Measurements from ENCODE around the gene CLCN7.

The CLCN7 gene

DNA sequence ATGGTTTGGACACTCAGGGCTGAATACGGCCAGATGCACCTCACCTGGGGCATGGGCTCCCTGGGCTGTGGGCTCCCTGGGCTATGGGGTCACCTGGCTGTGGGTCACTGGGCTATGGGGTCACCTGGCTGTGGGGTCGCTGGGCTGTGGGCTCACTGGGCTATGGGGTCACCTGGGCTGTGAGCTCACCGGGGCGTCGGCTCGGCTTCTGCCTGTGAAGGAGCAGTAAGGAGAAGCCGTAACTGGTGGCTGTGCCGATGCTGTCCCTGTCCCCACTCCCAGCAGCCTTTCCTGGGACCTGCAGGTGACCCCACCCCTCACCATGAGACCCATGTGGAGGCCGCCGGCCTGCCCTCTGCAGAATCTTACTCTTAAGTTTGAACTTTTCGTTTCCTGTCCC lies 45.8 kb downstream of the CLCN7 start:
- no peak for DNase-seq

DNA sequence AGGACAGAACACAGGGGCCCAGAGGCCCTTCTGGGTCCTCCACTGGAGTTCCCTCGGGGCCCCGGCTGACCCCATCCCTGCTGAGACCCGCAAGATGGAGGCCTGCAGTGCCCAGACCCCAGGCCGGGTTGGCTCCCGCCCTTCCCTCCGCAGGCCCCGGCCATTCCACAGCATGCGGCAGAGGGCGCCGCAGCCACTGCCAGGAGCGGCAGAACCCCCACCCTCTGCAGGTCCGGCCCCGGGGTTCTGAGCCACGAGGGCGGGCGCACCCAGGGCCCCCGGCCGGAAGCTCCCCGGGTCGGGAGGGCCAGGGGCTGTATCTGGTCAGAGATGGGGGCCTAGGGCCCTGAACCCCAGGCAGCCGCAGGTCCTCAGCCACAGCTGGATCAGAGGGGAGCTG lies 46.3 kb downstream of the CLCN7 start:
- DNase-seq, result no peak

DNA sequence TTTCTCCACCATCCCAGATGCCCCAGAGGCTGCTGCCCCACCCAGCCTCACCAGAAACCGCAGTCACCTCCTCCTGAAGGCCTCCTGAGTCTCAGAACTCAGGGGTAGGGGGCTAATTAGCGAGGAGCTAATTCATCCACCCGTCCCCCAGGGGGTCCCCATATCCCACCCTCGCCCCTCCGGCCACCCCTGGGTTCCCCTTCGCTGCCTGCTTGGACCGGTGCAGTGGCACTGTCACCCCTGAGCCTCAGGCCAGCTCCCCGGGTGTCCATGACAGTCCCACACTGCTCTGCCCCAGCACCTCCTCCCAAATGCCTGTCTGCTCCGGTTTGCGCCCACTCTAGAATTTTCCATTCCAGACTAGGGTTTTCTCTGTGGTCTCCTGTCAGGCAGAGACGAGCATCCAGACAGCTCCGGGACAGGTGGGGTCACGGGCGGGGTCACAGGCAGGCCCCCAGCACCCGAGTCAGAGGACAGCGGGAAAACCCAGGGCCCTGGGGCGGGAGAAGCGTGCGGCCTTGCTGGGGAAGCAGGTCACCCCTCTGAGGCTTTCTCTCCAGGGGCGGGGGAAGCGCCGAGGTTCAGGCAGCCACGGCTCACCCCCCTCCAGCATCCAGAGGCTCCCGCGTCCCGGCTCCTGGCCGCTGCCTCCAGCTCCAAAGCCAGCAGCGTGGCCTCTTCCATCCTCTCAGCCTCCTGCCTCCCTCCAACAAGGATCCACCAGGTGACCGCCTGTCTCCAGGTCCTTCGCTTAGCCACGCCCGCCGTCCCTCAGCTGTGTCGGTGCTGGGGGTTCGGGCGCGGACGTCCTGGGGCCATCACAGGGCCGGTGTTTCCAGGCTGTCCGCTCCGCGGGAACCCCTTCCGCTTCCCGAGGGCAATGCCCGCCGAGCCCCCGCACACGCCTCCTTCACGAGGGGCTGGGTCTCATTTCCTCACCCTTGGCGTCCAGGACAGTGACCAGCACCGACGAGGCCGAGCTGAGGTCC lies 47.1 kb downstream of the CLCN7 start:
- DNase-seq, result no peak

DNA sequence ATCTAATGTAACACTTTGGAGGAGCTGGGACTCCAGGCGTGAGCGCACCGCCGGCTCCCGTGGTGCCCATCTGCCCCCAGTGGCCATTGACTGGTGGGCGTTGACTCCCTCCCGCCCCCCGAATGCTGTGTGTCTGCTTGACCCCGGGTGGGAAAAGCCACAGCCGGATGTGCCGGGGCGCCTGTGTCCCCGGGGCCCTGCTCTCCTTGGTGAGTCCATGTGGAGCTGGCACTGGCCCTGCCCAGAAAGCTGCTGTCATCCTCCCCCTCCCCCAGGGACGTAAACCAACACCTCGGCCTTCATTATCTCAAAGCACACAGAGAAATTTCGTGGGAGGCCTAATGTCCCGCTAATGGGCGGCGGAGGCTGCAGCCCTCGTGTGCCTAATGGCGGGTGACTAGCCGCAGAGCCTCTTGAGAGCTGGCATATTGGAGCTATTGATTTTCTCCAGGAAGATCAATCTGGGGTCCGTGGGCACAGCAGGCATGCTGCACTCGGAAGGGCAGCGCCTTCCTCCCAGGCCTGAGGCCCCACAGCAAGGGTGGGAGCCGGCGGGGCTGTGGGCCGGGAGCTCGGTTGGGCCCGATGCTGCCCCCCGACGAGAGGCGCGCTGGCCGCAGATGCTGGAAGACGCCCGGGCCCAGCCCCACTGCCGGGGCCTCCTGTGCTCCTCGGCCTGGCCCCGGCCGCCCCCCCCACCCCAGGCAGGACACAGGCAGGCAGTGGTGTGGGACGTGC lies 47.9 kb downstream of the CLCN7 start:
- DNase-seq, result no peak

DNA sequence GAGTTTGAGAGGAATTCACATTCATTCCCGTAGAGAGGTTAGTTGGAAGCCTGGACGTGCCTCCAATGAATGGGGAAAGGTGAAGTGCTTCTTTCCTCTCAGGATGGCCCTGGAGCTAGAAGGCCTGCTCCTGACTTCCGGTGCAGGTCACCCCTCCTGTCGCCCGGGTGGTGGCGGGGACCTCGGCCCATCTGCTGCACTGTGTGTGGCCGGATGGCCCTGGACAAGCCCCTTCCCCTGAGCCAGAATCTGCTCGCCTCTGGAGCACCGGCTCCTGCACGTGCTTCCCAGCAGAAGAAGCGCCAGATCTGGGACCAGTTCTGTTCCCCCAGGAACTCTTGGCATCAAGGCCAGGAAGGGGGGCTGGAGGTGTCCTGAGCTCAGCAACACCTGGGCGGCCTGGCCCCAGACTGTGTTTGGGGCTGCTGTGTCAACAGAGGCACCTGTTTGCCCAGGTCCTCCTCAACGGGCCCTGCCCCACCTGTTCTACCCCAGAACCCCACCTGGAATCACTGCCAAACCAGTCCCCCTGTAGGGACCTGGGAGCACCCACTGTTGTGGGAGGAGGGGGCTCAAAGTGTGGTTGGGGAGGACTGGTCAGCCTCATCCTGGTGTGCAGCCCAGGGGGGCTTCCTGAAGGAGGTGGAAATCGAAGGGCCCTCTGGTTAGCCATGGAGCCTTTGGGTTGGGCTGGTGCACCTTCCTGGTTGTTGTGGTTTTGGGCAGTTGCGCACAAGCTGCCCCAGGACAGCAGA lies 49.0 kb downstream of the CLCN7 start:
- no peak for DNase-seq

DNA sequence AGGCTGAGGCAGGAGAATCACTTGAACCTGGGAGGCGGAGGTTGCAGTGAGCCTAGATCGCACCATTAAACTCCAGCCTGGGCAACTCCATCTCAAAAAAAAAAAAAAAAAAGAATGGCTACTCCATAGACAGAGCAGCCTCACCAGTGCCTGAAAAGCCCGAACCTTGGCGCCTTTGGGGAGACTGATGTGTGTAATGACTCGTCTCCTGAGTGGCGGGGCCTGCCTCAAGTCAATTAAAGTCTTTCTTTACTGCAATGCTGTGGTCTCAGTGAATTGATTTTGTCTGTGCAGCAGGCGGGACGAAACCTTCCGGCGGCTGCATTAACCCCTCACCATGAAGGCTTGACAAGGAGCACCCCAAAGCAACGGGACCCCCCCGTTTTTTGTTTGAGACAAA lies 50.8 kb downstream of the CLCN7 start:
- no peak for DNase-seq

DNA sequence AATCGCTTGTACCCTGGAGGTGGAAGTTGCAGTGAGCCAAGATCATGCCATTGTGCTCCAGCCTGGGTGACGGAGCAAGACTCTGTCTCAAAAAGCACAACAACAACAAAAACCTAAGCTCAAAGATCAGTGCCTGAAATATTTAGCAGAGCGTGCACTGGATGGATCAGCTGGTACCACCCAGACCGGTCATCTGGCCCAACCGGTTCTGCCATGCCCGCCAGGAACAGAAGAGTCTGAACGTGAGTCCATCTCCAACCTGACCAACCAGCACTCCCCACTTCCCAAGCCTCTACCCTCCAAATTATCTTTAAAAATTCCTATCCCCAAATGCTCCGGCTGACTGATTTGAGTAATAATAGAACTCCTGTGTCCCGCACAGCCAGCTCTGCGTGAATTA lies 52.8 kb downstream of the CLCN7 start:
- DNase-seq, result no peak

DNA sequence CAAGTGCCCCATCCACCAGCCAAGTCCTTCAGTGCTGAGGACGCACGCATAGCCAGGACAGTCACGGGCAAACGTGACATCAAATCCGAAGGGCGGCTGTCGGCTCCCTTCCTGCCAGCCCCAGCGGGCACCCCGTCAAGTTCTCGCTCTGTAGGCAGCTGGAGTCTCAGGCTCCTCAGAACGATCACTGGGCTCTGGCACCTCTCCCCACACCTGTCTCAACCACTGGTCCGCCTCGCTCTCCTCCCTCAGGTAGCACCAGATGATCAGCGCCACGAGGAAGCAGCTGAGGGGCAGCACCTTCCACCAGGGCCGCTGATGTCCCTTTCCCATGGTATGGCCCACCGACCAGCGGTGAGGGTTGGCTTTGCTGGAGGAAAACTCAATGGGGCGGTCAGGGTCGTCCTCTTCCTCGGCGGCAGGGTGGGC lies 54.7 kb downstream of the CLCN7 start:
- DNase-seq, result no peak

DNA sequence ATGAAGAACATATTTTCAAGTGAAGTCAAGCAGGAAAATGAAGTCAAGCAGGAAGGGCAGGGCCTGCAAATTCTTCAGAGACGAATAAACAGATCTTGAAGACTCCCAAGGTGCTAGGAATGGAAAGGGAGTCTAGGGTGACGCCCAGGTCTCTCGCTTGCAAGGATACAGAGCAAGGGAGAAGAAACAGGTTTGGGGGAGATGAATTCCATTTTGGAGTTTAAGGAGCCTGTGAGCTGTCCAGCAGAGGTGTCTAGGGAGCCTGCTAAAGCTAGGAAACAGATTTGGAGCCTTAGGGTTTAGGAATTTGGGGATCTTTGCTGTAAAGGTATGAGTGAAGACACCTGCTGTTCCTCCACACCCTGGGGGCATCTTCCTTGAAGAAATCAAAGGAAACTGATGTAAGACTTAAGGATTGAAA lies 58.3 kb downstream of the CLCN7 start:
- DNase-seq, result no peak

DNA sequence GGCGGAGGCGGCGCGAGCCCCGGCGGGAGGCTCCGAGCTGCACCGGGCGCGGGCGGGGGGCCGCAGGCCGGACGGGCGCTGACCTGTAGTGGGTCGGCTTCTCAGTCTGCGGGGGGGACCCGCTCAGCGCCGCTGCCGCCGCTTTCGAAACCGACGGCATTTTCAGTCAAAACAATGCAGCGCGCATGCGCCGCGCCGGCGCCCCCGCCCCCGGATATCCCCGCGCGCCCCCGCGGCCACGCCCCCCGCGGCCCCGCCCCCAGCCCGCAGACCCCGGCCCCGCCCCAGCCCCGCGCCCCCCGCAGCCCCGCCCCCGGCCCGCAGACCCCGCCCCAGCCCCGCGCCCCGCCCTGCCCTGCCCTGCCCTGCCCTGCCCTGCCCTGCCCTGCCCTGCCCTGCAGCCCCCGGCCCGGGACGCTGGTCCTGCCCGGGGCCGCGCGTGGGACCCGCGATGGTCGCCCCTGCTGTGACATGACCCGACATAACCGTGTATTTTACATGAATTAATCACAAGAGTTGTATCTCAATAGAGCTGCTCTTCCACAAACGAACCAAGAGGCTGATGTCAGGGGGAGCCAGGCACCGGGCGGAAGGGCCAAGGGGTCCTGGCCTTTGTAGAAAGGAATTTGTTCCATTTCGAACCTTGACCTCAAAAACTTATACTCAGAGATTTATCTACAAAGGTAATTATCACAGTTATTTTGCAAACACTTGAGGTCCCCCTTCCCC lies 60.1 kb downstream of the CLCN7 start, which contains the start of gene UNKL:
Gene UNKL (minus strand): TSS at position 173 of the 729 bp plus-strand sequence. CDS start 13 bp downstream, at position 160.
- DNase-seq, result peak; percentile 56

DNA sequence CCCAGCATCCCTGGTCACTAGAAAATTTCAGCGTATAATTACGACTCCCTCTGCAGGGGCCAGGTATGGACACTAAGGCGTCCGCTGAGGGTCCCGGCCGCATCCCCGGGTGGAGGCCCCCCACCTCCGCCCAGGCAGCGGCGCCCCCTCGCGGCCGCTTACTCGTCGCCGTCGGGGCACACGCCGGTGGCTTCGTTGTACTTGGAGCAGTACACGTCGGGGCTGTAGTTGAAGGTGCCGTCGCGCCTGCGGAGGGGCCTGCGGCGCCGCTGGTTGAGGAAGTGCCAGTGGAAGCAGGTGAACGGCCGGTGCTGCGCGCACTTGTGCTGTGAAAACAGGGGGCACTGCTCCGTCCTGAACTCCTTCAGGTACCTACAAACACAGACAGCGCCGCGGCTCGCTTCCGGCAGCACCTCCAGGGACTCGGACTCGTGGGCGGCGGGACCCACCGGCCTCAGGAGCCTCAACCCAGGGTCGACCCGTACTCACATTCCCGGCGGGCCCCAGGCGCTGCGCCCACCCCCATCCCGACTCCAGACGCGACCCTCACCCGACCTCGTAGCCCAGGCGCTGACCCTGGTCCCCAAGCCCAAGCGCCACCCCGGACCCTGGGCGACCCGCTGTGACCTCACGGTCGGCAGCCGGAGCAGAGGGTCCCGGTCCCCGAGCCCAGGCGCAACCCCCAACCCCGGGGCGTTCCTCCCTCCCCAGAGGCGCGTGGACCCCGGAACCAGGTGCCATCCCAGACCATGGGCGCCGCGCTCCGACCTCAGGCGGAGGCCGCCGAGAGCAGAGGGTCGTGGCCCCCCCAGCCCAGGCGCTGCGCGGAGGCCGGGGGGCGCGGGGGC lies 60.9 kb downstream of the CLCN7 start:
- DNase-seq, result peak; percentile 42

DNA sequence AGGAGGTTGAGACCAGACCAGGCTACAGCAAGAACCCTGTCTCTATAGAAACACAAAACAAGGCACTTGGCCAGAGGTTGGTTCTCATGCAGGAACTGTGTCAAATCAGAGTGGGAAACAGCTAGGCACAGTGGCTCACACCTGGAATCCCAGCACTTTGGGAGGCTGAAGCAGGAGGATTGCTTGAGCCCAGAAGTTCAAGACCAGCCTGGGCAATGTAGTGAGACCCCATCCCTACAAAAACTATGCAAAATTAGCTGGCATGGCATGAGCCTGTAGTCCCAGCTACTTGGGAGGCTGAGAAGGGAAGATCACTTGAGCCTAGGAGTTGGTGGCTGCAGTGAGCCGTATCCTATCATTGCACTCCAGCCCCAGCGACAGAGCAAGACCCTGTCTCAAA lies 62.0 kb downstream of the CLCN7 start:
- DNase-seq, result no peak

DNA sequence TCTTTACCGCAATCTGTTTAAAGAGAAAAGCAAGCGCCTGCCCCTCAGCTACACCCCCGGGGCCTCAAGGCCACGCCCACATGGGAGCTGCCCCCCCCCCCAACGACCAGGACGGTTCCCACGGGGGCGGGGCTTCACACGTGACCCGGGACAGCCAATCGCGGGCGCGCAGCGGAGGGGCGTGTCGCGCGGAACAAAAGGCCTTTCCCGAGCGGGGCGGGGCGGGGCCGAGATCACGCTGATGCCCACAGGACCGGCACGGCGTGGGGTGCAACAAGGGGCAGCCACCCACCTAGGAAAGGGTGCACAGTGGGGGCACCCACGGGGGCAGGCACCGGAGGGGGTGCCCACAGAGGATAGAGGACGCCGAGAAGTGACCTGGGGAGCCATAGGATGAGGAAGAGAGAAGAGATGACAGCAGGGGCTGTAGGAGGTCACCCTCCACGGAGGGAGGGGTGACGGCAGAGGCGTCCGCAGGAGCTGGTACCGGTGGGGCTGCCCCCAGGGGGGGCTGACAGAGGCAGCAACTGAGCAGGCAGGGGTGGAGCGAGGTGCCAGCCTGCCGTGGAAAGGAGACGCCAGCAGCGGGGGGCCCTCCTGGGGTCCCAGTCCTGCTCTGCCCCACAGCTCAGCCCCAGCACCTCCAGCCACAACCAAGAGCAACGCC lies 66.5 kb downstream of the CLCN7 start:
- DNase-seq, result peak; percentile 87

DNA sequence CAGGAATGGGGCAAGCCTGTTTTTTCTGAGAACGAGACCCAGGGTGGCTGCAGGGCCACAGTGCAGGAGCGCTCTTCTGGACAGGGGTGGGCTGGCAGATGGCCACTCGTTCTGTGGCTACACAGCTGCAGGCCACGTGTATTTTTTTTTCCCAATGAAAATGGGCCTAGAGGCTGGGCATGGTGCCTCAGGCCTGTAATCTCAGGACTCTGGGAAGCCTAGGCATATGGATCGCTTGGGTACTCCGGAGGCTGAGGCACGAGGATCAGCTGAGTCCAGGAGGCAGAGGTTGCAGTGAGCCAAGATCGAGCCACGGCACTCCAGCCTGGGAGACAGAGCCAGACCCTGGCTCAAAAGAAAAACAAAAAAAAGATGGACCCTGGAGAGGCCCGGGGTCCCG lies 67.1 kb downstream of the CLCN7 start:
- no peak for DNase-seq

DNA sequence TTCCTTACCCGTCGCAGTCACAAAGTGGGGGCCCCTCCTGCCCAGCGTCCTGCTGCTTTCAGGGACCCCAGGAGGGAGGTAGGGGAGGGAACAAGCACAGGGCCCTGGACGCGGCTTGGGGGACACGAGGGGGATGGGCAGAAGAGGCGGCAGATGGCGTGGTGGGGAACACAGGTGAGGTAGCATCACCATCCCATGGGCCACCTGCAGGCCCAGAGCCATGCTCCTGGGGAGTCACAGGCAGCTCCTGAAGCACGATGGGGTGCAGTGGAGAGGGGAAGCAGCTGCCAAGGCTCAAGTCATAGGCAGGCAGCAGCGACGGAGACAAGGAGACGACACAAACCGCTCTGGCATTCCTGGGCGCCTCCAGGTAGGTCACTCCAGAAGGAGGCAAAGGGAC lies 71.1 kb downstream of the CLCN7 start:
- DNase-seq, result no peak

DNA sequence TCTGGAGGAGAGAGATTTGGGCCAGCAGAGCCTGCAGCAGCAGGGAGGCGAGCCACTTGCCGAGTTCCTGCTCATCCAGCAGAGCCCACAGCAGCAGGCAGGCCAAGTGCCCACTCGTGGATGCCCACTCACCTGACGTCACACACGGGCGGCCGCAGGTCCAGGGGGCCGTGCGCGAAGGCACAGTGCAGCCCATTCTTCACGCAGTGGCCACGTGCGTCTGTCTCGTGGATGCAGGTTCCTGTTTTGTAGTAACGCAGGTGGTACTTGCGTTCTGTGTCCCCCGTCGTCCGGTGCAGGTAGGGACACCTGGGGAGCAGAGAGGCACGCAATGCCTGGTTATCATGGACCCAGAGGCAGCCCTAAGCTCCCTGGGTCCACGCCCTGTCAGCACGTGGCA lies 71.8 kb downstream of the CLCN7 start:
- DNase-seq, result no peak

DNA sequence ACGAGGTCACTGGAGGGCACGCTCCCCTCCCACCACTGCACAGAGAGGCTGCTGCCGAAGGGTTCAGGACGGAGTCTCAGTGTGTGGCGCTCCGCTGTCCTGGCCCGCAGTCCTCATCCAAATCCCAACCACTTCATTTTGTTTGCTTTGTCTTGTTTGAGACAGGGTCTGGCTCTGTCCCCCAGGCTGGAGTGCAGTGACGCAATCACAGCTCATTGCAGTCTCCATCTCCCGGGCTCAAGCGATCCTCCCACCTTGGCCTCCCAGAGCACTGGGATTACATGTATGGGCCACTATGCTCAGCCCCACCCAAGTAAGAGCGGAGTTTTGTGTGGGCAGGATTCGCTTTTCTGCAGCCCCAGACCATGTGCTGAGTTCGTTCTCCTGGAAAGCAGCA lies 73.1 kb downstream of the CLCN7 start:
- DNase-seq, result no peak

DNA sequence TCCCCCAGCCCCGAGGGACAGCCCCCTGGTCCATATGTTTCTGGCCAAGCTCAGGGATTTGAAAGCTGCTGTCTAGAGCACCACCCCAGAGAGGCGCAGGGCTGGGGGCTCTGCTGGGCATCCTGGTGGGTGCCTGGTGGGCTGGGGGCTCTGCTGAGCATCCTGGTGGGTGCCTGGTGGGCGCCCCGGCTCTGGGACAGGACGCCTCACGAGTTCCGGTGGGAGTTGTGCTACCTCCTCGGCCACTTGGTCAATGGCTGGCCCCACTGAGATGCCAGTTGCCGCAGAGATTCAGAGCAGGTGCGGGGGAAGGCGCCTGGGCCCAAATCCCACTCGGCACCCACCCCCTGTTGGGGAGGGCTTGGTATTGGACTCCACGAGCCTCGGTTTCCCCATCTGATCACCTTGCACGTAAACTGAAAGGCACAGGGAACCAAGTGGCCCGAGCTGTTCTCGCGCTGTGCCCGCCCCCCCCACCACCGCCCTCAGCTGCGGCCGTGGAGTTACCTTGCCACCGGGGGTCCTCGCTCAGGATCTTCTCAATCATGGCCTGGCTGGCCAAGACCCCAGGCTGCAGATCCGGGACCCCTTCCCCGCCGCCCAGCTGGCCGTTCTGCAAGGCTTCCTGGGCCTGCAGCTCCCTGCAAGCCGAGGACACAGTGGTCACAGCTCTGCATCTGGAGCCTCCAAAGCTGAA lies 73.6 kb downstream of the CLCN7 start:
- DNase-seq, result no peak

DNA sequence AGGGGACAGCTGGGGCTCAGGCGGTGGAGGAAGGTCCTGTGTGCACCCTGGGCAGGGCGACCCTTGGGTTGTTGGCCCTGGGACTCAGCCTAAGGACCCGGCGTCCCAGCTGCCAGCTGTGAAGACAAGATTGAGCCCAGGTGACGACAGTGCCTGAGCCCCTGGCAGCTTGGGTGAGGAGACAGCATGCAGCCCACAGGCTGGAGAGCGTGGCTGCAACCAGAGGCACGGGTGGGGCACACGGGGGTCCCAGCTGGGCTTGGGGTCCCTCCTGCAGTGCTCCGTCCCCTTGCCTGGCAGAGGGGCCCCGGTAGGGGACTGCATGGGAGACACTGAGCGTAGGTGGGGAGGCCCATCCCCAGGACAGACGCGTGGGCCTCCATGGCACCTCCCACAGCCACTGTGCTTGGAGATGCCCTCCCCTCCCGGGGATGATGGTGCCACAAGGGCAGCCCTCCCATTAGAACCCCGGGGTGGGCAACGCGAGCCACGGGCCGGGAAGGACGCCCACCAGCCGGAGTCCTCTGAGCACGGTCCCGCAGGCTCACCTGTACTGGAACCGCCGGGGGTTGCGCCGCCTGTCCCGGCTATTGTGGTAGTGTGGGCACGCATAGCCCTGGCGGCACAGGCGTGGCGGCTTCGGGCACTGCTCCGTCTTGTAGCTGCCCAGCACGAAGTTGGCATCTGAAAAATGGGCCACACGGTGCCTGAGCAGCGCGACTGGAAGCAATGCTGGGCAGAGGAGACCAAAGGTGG lies 75.8 kb downstream of the CLCN7 start:
- DNase-seq, result no peak

DNA sequence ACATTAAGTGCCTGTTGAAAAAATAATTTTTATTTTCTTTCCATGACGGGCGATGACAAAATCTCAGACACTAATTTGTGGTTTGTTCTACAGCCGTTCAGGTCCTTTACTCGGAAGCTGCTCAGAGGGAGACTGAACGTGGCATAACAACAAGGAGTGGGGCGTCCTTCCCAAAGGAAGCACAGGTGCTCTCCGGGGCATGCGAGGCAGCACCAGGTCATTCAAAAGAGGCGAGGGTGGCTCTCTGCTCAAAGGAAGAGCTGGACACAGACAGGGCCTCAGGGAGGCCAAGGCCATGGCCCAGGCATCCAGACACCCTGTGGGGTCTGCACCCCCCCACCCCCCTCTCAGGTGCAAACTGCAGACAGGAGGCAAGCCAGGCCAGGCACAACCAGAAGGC lies 76.5 kb downstream of the CLCN7 start:
- DNase-seq, result no peak
